ENCODE results near the gene IGF1R.

DNA sequence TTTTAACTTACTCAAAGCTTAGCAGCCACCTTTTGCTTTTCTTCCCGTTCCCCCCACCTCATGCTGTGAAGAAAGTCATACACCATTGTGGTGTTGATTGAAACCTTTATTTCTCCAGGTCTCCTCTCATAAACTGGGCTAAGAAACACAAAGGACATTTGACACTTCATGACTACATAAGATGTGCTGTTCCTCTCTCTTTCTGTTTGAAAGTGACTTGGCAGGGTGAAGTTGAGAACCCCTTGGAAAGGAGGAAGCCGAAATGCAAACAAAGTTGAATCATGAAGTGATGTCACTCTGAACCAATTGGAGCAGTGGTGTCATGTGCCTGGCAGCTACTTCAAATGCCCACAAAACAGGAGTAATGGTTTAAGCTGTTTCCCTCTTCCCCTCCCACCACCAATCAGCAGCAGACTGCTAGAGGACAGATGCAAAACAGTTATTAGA is 174.7 kb downstream of the IGF1R start:
- TF ChIP-seq, protein P1, sequence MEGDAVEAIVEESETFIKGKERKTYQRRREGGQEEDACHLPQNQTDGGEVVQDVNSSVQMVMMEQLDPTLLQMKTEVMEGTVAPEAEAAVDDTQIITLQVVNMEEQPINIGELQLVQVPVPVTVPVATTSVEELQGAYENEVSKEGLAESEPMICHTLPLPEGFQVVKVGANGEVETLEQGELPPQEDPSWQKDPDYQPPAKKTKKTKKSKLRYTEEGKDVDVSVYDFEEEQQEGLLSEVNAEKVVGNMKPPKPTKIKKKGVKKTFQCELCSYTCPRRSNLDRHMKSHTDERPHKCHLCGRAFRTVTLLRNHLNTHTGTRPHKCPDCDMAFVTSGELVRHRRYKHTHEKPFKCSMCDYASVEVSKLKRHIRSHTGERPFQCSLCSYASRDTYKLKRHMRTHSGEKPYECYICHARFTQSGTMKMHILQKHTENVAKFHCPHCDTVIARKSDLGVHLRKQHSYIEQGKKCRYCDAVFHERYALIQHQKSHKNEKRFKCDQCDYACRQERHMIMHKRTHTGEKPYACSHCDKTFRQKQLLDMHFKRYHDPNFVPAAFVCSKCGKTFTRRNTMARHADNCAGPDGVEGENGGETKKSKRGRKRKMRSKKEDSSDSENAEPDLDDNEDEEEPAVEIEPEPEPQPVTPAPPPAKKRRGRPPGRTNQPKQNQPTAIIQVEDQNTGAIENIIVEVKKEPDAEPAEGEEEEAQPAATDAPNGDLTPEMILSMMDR (IDR thresholded peaks at IDR 0.05; ENCODE audit: insufficient read depth, low read length), result no peak
- TF ChIP-seq POLR2AphosphoS5 (IDR thresholded peaks at IDR 0.05; ENCODE audit: low read depth), result no peak
- TF ChIP-seq GABPA (IDR thresholded peaks at IDR 0.05; ENCODE audit: low read depth), result no peak
- no peak for TF ChIP-seq SPI1 (IDR thresholded peaks at IDR 0.05; ENCODE audit: borderline replicate concordance, low read depth)
- TF ChIP-seq, protein P2, sequence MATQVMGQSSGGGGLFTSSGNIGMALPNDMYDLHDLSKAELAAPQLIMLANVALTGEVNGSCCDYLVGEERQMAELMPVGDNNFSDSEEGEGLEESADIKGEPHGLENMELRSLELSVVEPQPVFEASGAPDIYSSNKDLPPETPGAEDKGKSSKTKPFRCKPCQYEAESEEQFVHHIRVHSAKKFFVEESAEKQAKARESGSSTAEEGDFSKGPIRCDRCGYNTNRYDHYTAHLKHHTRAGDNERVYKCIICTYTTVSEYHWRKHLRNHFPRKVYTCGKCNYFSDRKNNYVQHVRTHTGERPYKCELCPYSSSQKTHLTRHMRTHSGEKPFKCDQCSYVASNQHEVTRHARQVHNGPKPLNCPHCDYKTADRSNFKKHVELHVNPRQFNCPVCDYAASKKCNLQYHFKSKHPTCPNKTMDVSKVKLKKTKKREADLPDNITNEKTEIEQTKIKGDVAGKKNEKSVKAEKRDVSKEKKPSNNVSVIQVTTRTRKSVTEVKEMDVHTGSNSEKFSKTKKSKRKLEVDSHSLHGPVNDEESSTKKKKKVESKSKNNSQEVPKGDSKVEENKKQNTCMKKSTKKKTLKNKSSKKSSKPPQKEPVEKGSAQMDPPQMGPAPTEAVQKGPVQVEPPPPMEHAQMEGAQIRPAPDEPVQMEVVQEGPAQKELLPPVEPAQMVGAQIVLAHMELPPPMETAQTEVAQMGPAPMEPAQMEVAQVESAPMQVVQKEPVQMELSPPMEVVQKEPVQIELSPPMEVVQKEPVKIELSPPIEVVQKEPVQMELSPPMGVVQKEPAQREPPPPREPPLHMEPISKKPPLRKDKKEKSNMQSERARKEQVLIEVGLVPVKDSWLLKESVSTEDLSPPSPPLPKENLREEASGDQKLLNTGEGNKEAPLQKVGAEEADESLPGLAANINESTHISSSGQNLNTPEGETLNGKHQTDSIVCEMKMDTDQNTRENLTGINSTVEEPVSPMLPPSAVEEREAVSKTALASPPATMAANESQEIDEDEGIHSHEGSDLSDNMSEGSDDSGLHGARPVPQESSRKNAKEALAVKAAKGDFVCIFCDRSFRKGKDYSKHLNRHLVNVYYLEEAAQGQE (IDR thresholded peaks at IDR 0.05; ENCODE audit: insufficient replicate concordance, low read depth), result no peak
